Measurements from ENCODE around the gene DHRS9.

- TF ChIP-seq POLR3G (IDR thresholded peaks at IDR 0.05; ENCODE audit: extremely low read depth, insufficient read length, insufficient replicate concordance), result no peak
- TF ChIP-seq NFE2L1 (tag; IDR thresholded peaks at IDR 0.05; ENCODE audit: borderline replicate concordance, low read depth), result no peak
- TF ChIP-seq NFE2 (IDR thresholded peaks at IDR 0.05; ENCODE audit: low read depth), result no peak
- TF ChIP-seq REST (IDR thresholded peaks at IDR 0.05; ENCODE audit: borderline replicate concordance), result no peak
- TF ChIP-seq REST (CRISPR knock-in tag; IDR thresholded peaks at IDR 0.05; ENCODE audit: low read depth), result no peak
- TF ChIP-seq TSHZ1 (CRISPR knock-in tag; IDR thresholded peaks at IDR 0.05), result no peak
- no peak for TF ChIP-seq EGR1 (conservative IDR thresholded peaks at IDR 0.05)
- TF ChIP-seq FOSL1 (tag; conservative IDR thresholded peaks at IDR 0.05), result no peak
- TF ChIP-seq ZNF277 (CRISPR knock-in tag; IDR thresholded peaks at IDR 0.05; ENCODE audit: borderline replicate concordance), result no peak
Measured at GRCh38 chr2:169104848-169105247, 35.5 kb downstream of the DHRS9 start.
